Hepatocyte (in vitro differentiated cells): Measurements from ENCODE around the gene ENSA.
"Not testable (repeated sequence)": the region's sequence is repeated elsewhere in the genome, so short reads cannot be mapped to it uniquely, and the experiment has no call there.

Experiments
- CTCF ChIP-seq: fragments of 200-600 bp; sonication (generic); IDR thresholded peaks from 2 replicates; pipeline ENCODE4 v1.5.1; 2016; ENCODE audit warnings: antibody characterized with exemption, mild to moderate bottlenecking; ENCODE audit not compliant: poor library complexity
- EZH2 ChIP-seq: fragments of 200-600 bp; sonication (generic); IDR thresholded peaks from 2 replicates; pipeline ENCODE4 v1.6.1; 2016; ENCODE audit warnings: antibody characterized with exemption, mild to moderate bottlenecking, borderline replicate concordance

GRCh38 chr1:150605451-150605731 is 24.0 kb downstream of the ENSA start:
- not testable (repeated sequence) for TF ChIP-seq CTCF, EZH2
